Measurements from ENCODE around the gene CIITA.
A peak's percentile ranks its signal among the peaks of the same experiment; 100 is the strongest.
"Not testable (repeated sequence)": the region's sequence is repeated elsewhere in the genome, so short reads cannot be mapped to it uniquely, and the experiment has no call there.

Gene CIITA

GRCh38 chr16:10949424-10949970, 72.5 kb downstream of the CIITA start:
- DNase-seq (ENCODE audit: low read depth in 1 of 2, low spot score in 1 of 2): no peak

DNA sequence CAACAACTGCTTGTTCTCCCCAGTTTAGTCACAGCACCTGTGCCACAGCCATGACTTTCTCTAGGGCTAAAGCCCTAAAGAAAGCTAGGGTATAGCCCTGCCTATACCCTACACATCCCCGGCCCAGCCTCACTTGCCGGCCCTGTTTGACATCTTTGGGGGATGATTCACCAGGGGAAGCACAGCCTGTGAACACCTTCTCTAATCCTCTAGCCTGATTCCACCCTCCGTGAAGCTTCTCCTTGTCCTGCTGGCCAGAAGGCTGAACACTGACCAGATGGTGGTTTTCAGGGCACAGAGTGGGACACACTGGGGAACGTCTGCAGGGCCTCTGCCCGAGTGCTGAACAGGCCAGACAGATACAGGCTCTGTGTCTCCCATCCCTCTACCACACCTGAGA, 73.4 kb downstream of the CIITA start:
- no peak for DNase-seq (ENCODE audit: low read depth in 1 of 2, low spot score in 1 of 2)

- no peak for DNase-seq (ENCODE audit: low read depth in 1 of 2, low spot score in 1 of 2)
These were observed 74.0 kb downstream of the CIITA start for GRCh38 chr16:10951026-10951425.

- DNase-seq (ENCODE audit: low read depth in 1 of 2, low spot score in 1 of 2): no peak
These were observed 77.9 kb downstream of the CIITA start for GRCh38 chr16:10954903-10955302.

GRCh38 chr16:10957771-10958482, 80.9 kb downstream of the CIITA start:
- no peak for DNase-seq (ENCODE audit: low read depth in 1 of 2, low spot score in 1 of 2)

DNA sequence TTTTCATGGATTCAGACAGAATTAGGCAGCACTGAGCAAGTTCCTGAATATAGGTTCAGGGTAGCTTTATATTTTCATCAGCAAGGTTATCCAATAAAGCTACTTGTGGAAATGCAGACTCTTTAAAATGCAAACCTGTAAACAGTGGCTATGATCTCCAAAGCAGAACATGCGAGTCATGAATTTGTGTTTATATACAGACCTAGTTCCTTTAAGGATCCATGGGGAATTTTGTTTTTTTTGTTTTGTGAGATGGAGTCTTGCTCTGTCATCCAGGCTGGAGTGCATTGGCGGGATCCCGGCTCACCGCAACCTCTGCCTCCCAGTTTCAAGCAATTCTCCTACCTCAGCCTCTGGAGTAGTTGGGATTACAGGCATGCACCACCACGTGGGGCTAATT, 82.2 kb downstream of the CIITA start:
- DNase-seq (ENCODE audit: low read depth in 1 of 2, low spot score in 1 of 2): no peak

- DNase-seq (ENCODE audit: low read depth in 1 of 2, low spot score in 1 of 2): no peak
These were observed 84.2 kb downstream of the CIITA start for GRCh38 chr16:10961231-10961630.

DNA sequence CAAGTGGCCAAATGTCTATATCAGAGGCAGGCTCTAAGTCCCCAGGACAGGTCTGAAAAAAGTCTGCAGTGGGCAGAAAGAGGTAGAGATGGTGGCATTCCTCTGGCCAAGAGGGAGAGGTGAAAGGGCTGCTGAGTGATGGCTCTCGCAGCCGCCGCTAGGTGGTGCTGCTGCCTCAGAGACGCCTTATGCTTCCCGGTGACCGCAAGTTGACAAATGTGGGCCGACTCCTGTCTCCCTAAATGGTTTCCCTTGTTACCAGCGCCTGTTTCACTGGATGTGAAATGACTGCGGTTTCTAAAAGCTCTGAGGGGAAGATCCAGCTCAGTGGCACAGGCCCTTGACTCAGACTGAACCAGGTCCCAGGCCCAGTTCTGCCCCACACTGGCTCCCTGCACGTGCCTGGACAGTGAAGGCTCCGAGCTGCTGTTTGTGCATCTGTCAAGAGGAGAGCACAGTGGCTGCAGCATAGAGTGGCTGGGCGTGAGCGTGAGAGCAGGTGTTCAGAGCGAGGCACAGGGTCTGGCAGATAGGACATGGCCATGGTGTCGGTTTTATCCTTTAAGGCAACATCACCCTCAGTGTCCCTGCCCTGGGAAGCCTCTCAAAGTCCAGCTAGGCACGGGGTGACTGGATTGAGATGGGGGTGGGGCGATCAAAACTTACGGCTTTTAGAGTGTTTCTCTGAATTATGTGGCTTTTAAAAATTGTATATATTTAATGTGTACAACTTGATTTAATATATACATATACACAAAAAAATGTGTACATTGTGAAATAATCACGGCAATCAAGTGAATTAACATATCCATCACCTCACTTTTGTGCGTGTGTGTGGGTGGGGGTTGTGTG, 87.3 kb downstream of the CIITA start:
- peak; percentile 68 to 75 for DNase-seq (ENCODE audit: low read depth in 1 of 2, low spot score in 1 of 2)

DNA sequence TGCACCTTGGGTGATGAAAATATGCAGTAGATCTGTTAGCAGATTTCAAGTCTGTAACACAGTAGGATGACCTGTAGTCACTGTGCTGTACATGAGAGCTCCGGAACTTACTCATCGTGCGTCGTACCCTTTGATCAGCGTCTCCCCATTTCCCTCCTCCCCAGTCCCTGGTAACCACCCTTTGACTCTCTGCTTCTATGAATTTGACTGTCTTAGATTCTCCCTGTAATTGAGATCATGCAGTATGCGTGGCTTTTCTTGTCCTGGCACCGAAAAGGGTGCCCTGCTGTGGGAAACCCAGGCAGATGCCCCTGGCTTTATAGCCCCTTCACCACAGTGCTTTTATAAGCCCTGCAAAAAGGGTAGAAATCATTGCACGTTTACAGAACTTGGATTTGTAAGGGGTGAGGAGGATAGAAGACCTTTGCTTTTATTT, 87.9 kb downstream of the CIITA start:
- DNase-seq (ENCODE audit: low read depth in 1 of 2, low spot score in 1 of 2): peak in 1 of 2 donors; percentile 40

- DNase-seq (ENCODE audit: low read depth in 1 of 2, low spot score in 1 of 2): no peak
These were observed 88.5 kb downstream of the CIITA start for GRCh38 chr16:10965440-10966061.

GRCh38 chr16:10966129-10966528, 89.1 kb downstream of the CIITA start:
- no peak for DNase-seq (ENCODE audit: low read depth in 1 of 2, low spot score in 1 of 2)

GRCh38 chr16:10966559-10966958, 89.6 kb downstream of the CIITA start:
- not testable (repeated sequence) for DNase-seq (ENCODE audit: low read depth in 1 of 2, low spot score in 1 of 2)

DNA sequence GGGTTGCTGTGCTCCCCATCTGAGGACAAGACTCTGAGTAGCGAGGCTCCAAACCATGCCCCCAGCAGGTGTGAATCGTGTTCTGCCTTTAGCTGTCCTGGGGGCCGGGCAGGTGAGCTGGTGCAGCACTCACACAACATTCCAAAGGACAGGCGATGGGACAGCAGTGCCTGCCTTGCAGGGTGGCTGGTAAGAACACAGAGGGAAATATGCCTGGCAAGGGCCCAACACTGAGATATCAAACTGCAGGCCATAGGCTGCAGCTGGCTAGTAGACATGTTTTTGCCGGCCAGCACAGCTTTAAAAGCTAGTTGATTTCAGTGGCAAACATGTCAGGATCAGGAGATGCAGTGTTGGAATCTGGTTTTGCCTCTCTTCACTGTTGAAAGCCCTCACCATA, 91.0 kb downstream of the CIITA start:
- no peak for DNase-seq (ENCODE audit: low read depth in 1 of 2, low spot score in 1 of 2)

DNA sequence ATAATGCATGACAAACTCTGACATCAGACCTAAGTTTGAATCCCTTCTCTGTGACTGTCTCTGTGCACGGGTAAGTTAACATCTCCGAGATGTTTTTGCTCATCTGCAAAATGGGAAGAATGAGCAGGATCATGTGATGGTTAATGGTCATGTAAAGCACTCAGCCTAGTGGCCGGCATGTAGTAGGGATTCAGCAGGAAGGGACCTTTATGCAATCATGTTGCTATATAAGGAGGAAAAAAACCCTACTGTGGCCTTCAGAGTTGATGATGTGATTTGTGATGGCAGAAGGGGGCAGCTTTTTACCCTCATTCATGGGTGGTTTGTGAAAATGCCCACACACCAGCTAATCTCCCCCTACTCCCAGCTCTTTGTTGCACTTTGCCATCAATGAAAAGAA, 91.5 kb downstream of the CIITA start:
- DNase-seq (ENCODE audit: low read depth in 1 of 2, low spot score in 1 of 2): no peak

- DNase-seq (ENCODE audit: low read depth in 1 of 2, low spot score in 1 of 2): no peak
These were observed 92.6 kb downstream of the CIITA start for GRCh38 chr16:10969615-10970014.

DNA sequence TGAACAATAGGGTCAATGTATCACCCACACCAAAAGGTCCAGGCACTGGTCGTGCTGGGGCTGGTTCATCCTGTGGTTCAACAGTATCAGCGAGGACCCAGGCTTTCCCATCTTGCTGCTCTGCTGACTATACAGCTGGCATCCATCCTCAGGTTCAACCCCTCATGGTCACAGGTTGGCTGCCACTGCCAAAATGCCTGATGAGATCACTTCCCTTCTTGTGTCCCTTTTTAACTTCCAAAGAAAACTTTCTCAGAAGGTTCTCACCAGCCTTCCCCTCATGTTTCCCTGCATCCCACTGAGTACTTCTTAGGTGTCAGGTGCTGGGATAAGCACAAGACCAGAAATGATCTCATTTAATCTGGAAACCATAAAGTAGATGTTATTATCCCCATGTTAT, 93.1 kb downstream of the CIITA start:
- no peak for DNase-seq (ENCODE audit: low read depth in 1 of 2, low spot score in 1 of 2)

DNA sequence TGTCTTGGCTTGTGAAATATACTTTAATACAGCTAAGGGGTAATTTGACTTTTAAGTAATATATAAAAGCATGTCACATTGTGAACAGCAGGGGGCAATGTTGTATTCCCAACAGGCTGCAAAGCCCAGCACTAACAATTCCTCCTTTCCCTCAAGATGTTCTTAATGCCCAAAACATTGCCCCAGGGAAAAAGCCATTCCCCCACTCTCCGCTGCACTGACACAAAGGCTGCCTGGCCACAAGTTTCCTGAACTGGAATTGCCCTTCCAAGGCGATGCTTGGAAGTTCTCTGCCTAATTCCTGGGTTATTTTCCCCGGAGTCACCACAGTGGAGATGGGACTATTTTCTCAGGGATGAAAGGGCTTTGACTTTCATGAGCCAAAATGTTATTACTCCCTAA, 94.6 kb downstream of the CIITA start:
- no peak for DNase-seq (ENCODE audit: low read depth in 1 of 2, low spot score in 1 of 2)

GRCh38 chr16:10972108-10972818, 95.3 kb downstream of the CIITA start:
- DNase-seq (ENCODE audit: low read depth in 1 of 2, low spot score in 1 of 2): no peak

DNA sequence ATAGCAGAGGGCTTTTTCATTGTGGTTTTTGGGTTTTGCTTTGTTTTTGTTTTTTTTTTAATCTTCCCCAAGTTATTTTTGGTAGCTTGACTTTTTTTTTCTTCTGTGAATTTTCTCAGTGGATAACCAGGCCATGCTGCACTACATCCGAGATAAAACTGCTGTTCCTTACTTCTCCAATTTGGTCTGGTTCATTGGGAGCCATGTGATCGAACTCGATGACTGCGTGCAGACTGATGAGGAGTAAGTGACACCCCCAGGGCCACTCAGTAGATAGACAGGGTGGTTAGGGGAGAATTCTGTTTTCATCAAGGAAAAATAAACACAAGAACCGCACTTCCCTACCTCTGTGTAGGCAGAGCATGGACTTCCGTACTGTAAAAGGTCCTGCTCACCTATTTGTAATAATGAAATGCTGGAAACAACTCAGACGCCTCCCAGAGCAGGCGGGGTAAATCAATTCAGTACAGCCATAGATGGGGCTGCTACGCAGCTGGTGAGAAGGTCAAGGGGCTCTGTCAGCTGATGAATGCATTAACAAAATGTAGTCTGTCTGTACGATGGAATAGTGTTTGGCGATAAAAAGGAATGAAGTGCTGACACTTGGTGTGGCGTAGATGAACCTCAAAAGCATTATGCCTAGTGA, 95.9 kb downstream of the CIITA start:
- no peak for DNase-seq (ENCODE audit: low read depth in 1 of 2, low spot score in 1 of 2)

DNA sequence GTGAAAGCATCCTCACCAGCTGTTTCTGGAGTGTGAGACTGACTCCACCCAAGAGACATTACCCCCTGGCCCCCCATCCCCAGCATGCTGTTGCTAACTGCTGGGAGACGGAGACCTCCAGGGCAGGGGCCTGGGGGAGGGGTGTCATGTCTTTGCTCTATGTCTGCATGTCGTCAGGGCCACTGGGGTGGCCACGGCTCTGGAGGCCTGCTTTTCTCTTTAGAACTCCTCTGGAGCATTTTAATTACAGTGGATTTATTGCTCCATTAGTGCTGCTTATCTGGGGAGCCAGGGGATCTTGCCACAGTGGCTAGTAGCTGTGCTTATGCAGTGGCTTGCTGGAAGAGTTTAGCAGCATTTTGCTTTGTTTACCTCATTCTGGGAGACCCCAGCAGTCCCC, 99.6 kb downstream of the CIITA start:
- DNase-seq (ENCODE audit: low read depth in 1 of 2, low spot score in 1 of 2): no peak

GRCh38 chr16:10978124-10978523, 101.1 kb downstream of the CIITA start:
- no peak for DNase-seq (ENCODE audit: low read depth in 1 of 2, low spot score in 1 of 2)

All from stimulated activated CD4-positive, alpha-beta T cell treated with anti-CD3 and anti-CD28 coated beads, Interleukin-15, amount 100 ng/mL, for 1 hour (primary cell).